ENCODE measurements around the gene CACNB4.

The CACNB4 gene

GRCh38 chr2:152064001-152064400, 34.8 kb downstream of the CACNB4 start:
- DNase-seq (ENCODE audit: low read depth): no peak
- H3K4me3 ChIP-seq (ENCODE audit: low read length): no peak overlapping the region
- TF ChIP-seq CTCF (conservative IDR thresholded peaks at IDR 0.05; ENCODE audit: low read depth, low read length): no peak

- no peak for DNase-seq (ENCODE audit: low read depth)
- no peak for TF ChIP-seq CTCF (conservative IDR thresholded peaks at IDR 0.05; ENCODE audit: low read depth, low read length)
- no peak overlapping the region for H3K4me3 ChIP-seq (ENCODE audit: low read length)
Measured at GRCh38 chr2:152063325-152063924, 35.4 kb downstream of the CACNB4 start.

- DNase-seq (ENCODE audit: low read depth): no peak
- no peak for TF ChIP-seq CTCF (conservative IDR thresholded peaks at IDR 0.05; ENCODE audit: low read depth, low read length)
- H3K4me3 ChIP-seq (ENCODE audit: low read length): no peak overlapping the region
Measured at GRCh38 chr2:152062125-152063091, 36.4 kb downstream of the CACNB4 start.

GRCh38 chr2:152061383-152061782, 37.5 kb downstream of the CACNB4 start:
- no peak for DNase-seq (ENCODE audit: low read depth)

GRCh38 chr2:152058655-152059054, 40.2 kb downstream of the CACNB4 start:
- no peak for TF ChIP-seq CTCF (conservative IDR thresholded peaks at IDR 0.05; ENCODE audit: low read depth, low read length)
- no peak for DNase-seq (ENCODE audit: low read depth)
- H3K4me3 ChIP-seq (ENCODE audit: low read length): no peak overlapping the region

More at GRCh38 chr2:152061383-152061782, 37.5 kb downstream of the CACNB4 start:
- H3K4me3 ChIP-seq (ENCODE audit: low read length): no peak overlapping the region
- no peak for TF ChIP-seq CTCF (conservative IDR thresholded peaks at IDR 0.05; ENCODE audit: low read depth, low read length)

GRCh38 chr2:152056418-152056817, 42.4 kb downstream of the CACNB4 start:
- no peak overlapping the region for H3K4me3 ChIP-seq (ENCODE audit: low read length)
- DNase-seq (ENCODE audit: low read depth): no peak
- TF ChIP-seq CTCF (conservative IDR thresholded peaks at IDR 0.05; ENCODE audit: low read depth, low read length): no peak

All from retinal pigment epithelial cell (primary cell).